Measurements from ENCODE around the gene EPN1. TPM values are rescaled to one million over a fixed set of nuclear protein-coding genes. Genes with fewer than 3 reads are reported as not detected.
A peak's percentile ranks its signal among the peaks of the same experiment; 100 is the strongest.

The EPN1 gene
- total and polyA plus RNA-seq, 9 of the 15 experiments (the other 6 are each of a cell fraction or from before 2014, with no cell fraction given): 0.08 to 138 (median 12.7) TPM

GRCh38 chr19:55643003-55643886 is 31.8 kb upstream of the EPN1 start, which contains the start of gene ZNF581 (continued):
- TF ChIP-seq CAMTA2 (CRISPR knock-in tag; conservative IDR thresholded peaks at IDR 0.05) (no peak), KAT7 (CRISPR knock-in tag; IDR thresholded peaks at IDR 0.05; ENCODE audit: borderline replicate concordance) (no peak), ZNF518B (CRISPR knock-in tag; IDR thresholded peaks at IDR 0.05) (no peak), GABPB2 (CRISPR knock-in tag; conservative IDR thresholded peaks at IDR 0.05) (no peak), PHTF2 (CRISPR knock-in tag; IDR thresholded peaks at IDR 0.05) (no peak), THRAP3 (IDR thresholded peaks at IDR 0.05; ENCODE audit: borderline replicate concordance) (no peak), ZNF197 (CRISPR knock-in tag; IDR thresholded peaks at IDR 0.05; ENCODE audit: low read depth) (no peak), ZNF354B (CRISPR knock-in tag; IDR thresholded peaks at IDR 0.05) (no peak), NELFE (IDR thresholded peaks at IDR 0.05; ENCODE audit: insufficient read depth, insufficient read length) (no peak), CC2D1A (IDR thresholded peaks at IDR 0.05) (no peak), HOMEZ (CRISPR knock-in tag; IDR thresholded peaks at IDR 0.05) (no peak)
- TF ChIP-seq, protein P1, sequence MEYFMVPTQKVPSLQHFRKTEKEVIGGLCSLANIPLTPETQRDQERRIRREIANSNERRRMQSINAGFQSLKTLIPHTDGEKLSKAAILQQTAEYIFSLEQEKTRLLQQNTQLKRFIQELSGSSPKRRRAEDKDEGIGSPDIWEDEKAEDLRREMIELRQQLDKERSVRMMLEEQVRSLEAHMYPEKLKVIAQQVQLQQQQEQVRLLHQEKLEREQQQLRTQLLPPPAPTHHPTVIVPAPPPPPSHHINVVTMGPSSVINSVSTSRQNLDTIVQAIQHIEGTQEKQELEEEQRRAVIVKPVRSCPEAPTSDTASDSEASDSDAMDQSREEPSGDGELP (CRISPR knock-in tag; IDR thresholded peaks at IDR 0.05; ENCODE audit: borderline replicate concordance): peak; percentile 41; the same call in 1 of the 2 replicates
- TF ChIP-seq, protein P2, sequence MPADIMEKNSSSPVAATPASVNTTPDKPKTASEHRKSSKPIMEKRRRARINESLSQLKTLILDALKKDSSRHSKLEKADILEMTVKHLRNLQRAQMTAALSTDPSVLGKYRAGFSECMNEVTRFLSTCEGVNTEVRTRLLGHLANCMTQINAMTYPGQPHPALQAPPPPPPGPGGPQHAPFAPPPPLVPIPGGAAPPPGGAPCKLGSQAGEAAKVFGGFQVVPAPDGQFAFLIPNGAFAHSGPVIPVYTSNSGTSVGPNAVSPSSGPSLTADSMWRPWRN (IDR thresholded peaks at IDR 0.05; ENCODE audit: low read depth): no peak
- TF ChIP-seq, protein P3, sequence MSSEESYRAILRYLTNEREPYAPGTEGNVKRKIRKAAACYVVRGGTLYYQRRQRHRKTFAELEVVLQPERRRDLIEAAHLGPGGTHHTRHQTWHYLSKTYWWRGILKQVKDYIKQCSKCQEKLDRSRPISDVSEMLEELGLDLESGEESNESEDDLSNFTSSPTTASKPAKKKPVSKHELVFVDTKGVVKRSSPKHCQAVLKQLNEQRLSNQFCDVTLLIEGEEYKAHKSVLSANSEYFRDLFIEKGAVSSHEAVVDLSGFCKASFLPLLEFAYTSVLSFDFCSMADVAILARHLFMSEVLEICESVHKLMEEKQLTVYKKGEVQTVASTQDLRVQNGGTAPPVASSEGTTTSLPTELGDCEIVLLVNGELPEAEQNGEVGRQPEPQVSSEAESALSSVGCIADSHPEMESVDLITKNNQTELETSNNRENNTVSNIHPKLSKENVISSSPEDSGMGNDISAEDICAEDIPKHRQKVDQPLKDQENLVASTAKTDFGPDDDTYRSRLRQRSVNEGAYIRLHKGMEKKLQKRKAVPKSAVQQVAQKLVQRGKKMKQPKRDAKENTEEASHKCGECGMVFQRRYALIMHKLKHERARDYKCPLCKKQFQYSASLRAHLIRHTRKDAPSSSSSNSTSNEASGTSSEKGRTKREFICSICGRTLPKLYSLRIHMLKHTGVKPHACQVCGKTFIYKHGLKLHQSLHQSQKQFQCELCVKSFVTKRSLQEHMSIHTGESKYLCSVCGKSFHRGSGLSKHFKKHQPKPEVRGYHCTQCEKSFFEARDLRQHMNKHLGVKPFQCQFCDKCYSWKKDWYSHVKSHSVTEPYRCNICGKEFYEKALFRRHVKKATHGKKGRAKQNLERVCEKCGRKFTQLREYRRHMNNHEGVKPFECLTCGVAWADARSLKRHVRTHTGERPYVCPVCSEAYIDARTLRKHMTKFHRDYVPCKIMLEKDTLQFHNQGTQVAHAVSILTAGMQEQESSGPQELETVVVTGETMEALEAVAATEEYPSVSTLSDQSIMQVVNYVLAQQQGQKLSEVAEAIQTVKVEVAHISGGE (CRISPR knock-in tag; IDR thresholded peaks at IDR 0.05): peak; percentile 95 to 99 (median 99)
